IPS-18c (cell line): ENCODE results near the gene PRSS1.
"Not testable (repeated sequence)": the region's sequence is repeated elsewhere in the genome, so short reads cannot be mapped to it uniquely, and the experiment has no call there.

Experiments
- H3K4me3 ChIP-seq: 2 replicates; pipeline ENCODE4 v1.7.0; 2013; ENCODE audit warnings: low read depth, mild to moderate bottlenecking, low read length, moderate library complexity; ENCODE audit not compliant: insufficient read depth
- H3K9me3 ChIP-seq: one replicate; pipeline ENCODE4 v1.6.1; 2013; ENCODE audit warnings: mild to moderate bottlenecking, low read length, moderate library complexity; ENCODE audit not compliant: control insufficient read depth, insufficient read depth

Gene PRSS1

GRCh38 chr7:142749218-142749993, at the start of gene PRSS1:
Gene PRSS1 (plus strand): TSS chr7:142749472. CDS start chr7:142749485, 13 bp downstream.
- H3K9me3 ChIP-seq: no peaks in the 10 kb centered on the region
- H3K4me3 ChIP-seq: no peak within 1 kb of the TSS

DNA sequence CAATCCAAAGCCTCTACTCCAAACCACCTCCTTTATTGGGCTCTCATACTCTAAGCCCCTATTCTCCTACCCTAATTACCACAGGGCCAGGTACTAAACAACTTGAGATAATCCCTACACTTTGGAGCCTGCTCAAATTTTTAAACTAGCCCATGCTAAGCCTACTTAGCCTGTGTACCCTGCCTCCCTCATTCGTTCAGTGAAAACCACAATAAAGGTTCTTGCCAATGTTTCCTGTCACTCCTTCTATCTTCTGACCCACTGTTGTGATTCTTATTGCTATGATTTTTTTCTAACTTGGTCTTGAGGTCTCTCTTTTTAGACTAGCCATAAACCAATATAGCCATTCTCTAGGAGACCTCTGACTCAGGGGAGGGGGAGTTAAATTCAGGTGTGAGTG, 48.3 kb upstream of the PRSS1 start:
- H3K9me3 ChIP-seq, H3K4me3 ChIP-seq: not testable (repeated sequence)

DNA sequence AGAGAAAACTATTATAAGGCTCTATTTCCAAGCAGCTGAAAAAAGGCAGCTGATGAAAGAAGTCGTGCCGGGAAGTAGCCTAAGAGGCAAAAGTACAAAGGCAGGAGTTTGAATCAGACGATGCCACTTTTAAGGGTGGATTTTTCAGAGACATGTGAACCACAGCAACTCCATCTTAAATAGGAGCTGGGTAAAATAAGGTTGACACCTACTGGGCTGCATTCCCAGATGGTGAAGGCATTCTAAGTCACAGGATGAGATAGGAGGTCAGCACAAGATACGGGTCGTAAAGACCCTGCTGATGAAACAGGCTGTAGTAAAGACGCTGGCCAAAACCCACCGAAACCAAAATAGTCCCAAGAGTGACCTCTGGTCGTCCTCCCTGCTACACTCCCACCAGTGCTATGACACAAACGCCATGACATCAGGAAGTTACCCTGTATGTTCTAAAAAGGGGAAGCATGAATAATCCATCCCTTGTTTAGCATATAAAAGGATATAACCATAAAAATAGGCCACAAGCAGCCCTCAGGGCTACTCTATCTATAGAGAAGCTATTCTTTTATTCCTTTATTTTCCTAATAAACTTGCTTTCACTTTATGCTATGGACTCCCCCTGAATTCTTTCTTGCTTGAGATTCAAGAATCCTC, 45.5 kb upstream of the PRSS1 start:
- Histone ChIP-seq H3K4me3 (no peak overlapping the region), H3K9me3 (peaks cover 2% of the 10 kb centered on the region)

- H3K9me3 ChIP-seq, H3K4me3 ChIP-seq: not testable (repeated sequence)
Measured at GRCh38 chr7:142708726-142709125, 40.5 kb upstream of the PRSS1 start.

DNA sequence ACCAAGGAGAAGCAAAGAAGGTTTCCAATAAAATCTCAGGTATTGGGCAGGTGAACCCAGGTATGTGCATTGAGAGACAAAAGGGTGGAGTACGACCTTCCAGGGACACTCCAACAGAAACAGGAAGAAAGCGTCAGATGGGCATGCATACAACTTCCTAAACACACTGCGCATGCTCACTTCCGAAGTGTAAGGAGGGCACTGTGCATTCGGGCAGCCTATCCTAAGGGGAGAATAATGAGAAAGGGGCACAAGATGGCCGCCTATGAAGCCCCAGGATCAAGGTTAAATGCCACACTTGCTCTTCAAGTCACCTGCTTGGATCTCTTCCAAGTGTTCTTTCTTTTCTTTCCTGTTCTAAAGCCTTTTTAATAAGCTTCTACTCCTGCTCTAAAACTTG, 39.4 kb upstream of the PRSS1 start:
- no peak overlapping the region for H3K4me3 ChIP-seq

GRCh38 chr7:142711196-142711595, 38.1 kb upstream of the PRSS1 start:
- Histone ChIP-seq H3K4me3 (no peak overlapping the region), H3K9me3 (peaks cover 2% of the 10 kb centered on the region)

More for the DNA sequence above, 39.4 kb upstream of the PRSS1 start:
- peaks cover 2% of the 10 kb centered on the region for H3K9me3 ChIP-seq

DNA sequence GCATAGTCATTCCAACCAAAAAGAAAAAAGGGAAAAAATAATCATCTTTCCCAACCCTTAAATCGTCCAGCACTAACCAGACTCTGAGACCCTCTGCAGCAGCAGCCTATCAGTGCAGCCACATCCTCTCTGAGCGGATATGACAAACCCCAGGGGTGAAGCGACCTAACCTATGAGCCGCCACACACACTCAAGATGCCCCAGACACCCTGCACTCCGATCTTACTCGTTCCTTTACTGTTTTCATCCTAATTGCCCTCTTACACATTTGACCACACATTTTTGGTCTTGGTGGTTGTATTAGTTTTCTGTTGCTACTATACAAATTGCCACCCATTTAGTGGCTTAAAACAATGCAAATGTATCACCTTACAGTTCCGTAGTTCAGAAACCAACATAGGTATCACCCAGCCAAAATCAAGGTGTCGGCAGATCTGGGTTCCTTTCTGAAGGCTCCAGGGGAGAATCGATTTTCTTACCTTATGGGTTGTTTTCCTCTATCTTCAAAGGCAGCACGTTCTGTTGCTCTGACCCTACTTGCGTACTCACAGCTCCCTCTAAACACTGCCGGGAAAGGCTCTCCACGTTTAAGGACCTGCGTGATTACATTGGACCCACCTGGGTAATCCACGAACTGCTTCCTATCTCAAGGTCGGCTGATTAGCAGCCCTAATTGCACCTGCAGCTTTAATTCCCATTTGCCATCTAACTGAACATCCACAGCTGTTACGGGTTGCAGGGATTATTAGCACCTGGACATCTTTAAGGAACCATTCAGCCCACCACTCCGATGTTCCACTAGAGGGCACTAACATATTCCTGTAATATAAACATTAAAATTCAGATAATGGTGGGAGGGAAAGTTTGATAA, 37.3 kb upstream of the PRSS1 start:
- H3K4me3 ChIP-seq: no peak overlapping the region
- H3K9me3 ChIP-seq: peaks cover 2% of the 10 kb centered on the region

DNA sequence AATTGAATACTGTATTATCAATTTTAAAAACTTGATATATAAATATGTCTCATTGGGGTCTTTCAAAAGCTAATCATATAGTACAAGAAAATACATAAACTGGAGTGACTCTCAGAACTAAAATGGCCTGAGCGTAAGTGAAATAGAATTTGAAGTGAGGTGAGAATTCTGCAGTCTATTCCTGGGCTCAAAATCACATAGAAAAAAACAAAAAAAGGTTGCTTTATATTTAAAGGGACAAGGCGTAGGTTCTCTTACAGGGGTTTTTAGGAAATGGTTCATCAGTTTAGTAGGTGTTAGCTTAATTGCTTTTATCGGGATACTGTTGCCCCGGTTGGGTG, 36.7 kb upstream of the PRSS1 start:
- no peak overlapping the region for H3K4me3 ChIP-seq
- H3K9me3 ChIP-seq: no peaks in the 10 kb centered on the region

- Histone ChIP-seq H3K4me3 (no peak overlapping the region), H3K9me3 (no peaks in the 10 kb centered on the region)
Measured at GRCh38 chr7:142714375-142714774, 34.9 kb upstream of the PRSS1 start.

GRCh38 chr7:142716596-142716995, 32.7 kb upstream of the PRSS1 start:
- Histone ChIP-seq H3K4me3 (no peak overlapping the region), H3K9me3 (no peaks in the 10 kb centered on the region)

GRCh38 chr7:142717453-142717852, 31.8 kb upstream of the PRSS1 start:
- no peaks in the 10 kb centered on the region for H3K9me3 ChIP-seq
- no peak overlapping the region for H3K4me3 ChIP-seq

DNA sequence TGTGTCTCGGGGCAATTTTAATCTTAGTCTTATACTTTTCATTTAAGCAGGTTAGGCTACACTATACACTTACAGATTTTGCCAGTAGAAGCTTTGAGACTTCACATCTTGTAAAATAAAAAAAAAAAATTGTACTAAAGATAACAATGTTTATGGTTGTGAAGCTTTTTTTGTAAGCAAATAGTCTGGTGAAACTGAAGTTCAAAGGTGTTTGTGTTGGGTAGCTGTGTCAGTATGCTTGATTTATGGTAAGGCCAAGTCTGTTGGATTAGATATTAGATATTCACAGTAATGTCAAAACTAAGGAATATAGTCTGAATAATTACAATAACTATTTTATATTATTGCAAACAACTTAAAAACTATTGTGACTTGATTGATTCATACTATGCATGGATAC, 31.0 kb upstream of the PRSS1 start:
- no peak overlapping the region for H3K4me3 ChIP-seq
- H3K9me3 ChIP-seq: no peaks in the 10 kb centered on the region

DNA sequence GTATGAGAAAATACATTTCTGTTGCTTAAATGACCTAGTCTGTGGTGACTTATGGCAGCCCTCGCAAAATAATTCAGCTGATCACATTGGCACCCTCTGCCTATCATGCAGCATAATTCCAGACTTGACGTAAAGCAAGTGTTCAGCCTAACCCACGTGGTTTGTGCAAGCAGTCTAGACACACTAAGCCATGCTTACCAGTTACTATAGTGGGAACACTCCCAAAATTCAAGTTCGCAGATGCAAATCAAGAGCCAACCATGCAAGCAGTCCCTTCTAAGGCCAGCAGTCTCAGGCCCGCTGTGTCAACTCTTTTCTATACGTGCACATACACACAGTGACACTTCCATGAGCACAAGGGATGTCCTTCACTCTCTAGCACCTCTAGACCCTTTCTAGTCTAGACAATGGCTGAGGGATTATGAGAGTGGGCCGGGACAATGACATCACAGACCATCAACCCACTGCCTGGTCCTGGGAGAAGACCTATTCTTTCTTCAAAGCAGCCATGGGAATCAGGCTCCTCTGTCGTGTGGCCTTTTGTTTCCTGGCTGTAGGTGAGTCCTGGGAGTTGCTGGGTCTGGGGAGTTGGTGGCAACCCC, 29.0 kb upstream of the PRSS1 start:
- no peaks in the 10 kb centered on the region for H3K9me3 ChIP-seq
- no peak overlapping the region for H3K4me3 ChIP-seq

DNA sequence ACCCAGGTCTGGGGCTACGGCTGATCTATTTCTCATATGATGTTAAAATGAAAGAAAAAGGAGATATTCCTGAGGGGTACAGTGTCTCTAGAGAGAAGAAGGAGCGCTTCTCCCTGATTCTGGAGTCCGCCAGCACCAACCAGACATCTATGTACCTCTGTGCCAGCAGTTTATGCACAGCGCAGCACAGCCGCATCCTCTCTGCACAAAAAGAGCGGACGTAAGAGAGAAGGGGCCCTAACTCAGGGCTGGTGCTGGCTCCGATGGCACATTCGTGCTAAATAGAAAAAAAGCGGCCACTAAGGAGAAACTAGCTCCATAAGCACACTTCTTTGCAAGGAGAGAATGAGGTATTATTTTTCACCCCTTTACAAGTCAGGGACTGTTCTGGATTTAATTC, 28.3 kb upstream of the PRSS1 start:
- H3K4me3 ChIP-seq: no peak overlapping the region
- no peaks in the 10 kb centered on the region for H3K9me3 ChIP-seq

GRCh38 chr7:142722248-142722794, 27.0 kb upstream of the PRSS1 start:
- no peak overlapping the region for H3K4me3 ChIP-seq

DNA sequence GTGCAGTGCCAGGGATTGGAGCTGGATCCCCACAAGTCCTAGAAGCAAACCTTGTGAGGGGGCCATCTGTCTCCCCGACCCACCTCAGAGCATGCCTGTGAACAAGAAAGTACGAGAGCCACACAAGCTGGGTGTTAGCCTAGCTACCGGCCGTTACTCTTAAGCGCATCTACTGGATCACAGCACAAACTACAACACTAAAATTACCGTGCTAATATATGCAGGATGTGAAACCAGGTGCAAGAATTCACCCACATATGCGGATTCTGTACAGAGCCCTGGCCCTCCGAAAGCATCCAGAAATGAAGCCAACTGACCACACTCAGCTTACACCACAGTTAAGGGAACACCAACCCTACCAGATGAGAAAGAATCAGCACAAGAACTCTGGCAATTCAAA, 16.0 kb upstream of the PRSS1 start:
- Histone ChIP-seq H3K4me3 (no peak overlapping the region; the same call in 1 of the 2 replicates), H3K9me3 (no peaks in the 10 kb centered on the region)

More at GRCh38 chr7:142722248-142722794, 27.0 kb upstream of the PRSS1 start:
- no peaks in the 10 kb centered on the region for H3K9me3 ChIP-seq

GRCh38 chr7:142739923-142740492, 9.3 kb upstream of the PRSS1 start:
- no peaks in the 10 kb centered on the region for H3K9me3 ChIP-seq
- no peak overlapping the region for H3K4me3 ChIP-seq
